Jurkat, Clone E6-1 (cell line): ENCODE measurements around the gene DRGX.

ENCODE experiments used
- DNase-seq: peaks from one replicate; pipeline ENCODE4 v3.0.0-alpha.2; 2011; ENCODE audit warnings: low read depth, low spot score
- H3K4me3 ChIP-seq: 2 replicates; pipeline ENCODE4 v1.5.1; 2011; ENCODE audit warnings: mild to moderate bottlenecking, low read length, control low read depth, moderate library complexity

The DRGX gene

GRCh38 chr10:49328401-49329145 is 67.3 kb downstream of the DRGX start:
- no peak for DNase-seq
- no peak overlapping the region for H3K4me3 ChIP-seq

- H3K4me3 ChIP-seq, result no peak overlapping the region
These were observed 68.7 kb downstream of the DRGX start for GRCh38 chr10:49327036-49327813.

GRCh38 chr10:49325916-49326783 is 69.7 kb downstream of the DRGX start:
- no peak for DNase-seq
- H3K4me3 ChIP-seq, result no peak overlapping the region

More at GRCh38 chr10:49327036-49327813, 68.7 kb downstream of the DRGX start:
- DNase-seq, result no peak

- H3K4me3 ChIP-seq, result no peak overlapping the region
- DNase-seq, result no peak
These were observed 70.6 kb downstream of the DRGX start for GRCh38 chr10:49325131-49325915.

GRCh38 chr10:49324711-49325110 is 71.2 kb downstream of the DRGX start:
- DNase-seq, result no peak
- H3K4me3 ChIP-seq, result no peak overlapping the region

GRCh38 chr10:49323896-49324270 is 72.0 kb downstream of the DRGX start:
- no peak overlapping the region for H3K4me3 ChIP-seq
- DNase-seq, result no peak

- no peak overlapping the region for H3K4me3 ChIP-seq
- no peak for DNase-seq
These were observed 72.6 kb downstream of the DRGX start for GRCh38 chr10:49323171-49323895.

GRCh38 chr10:49322371-49323170 is 73.3 kb downstream of the DRGX start:
- H3K4me3 ChIP-seq, result no peak overlapping the region
- no peak for DNase-seq

GRCh38 chr10:49321021-49321420 is 74.9 kb downstream of the DRGX start:
- DNase-seq, result no peak

GRCh38 chr10:49320191-49320590 is 75.7 kb downstream of the DRGX start:
- no peak overlapping the region for H3K4me3 ChIP-seq

More at GRCh38 chr10:49321021-49321420, 74.9 kb downstream of the DRGX start:
- H3K4me3 ChIP-seq, result no peak overlapping the region

GRCh38 chr10:49319206-49319605 is 76.7 kb downstream of the DRGX start:
- no peak overlapping the region for H3K4me3 ChIP-seq
- no peak for DNase-seq

More at GRCh38 chr10:49320191-49320590, 75.7 kb downstream of the DRGX start:
- DNase-seq, result no peak

GRCh38 chr10:49318755-49319154 is 77.1 kb downstream of the DRGX start:
- DNase-seq, result no peak
- H3K4me3 ChIP-seq, result no peak overlapping the region

- no peak overlapping the region for H3K4me3 ChIP-seq
- no peak for DNase-seq
These were observed 77.9 kb downstream of the DRGX start for GRCh38 chr10:49318028-49318427.

GRCh38 chr10:49314806-49315205 is 81.1 kb downstream of the DRGX start:
- H3K4me3 ChIP-seq, result no peak overlapping the region
- DNase-seq, result no peak
